NOMO-1 treated with DMSO at 0.1 percent for 48 hours (cell line): Measurements from ENCODE around the gene SMCHD1.
"Not testable (repeated sequence)": the region's sequence is repeated elsewhere in the genome, so short reads cannot be mapped to it uniquely, and the experiment has no call there.

Experiments
- DNase-seq: peaks from one replicate; lab custom pipeline; 2025; ENCODE audit not compliant: unreplicated experiment; lab: John Stamatoyannopoulos, UW

The SMCHD1 gene

DNA sequence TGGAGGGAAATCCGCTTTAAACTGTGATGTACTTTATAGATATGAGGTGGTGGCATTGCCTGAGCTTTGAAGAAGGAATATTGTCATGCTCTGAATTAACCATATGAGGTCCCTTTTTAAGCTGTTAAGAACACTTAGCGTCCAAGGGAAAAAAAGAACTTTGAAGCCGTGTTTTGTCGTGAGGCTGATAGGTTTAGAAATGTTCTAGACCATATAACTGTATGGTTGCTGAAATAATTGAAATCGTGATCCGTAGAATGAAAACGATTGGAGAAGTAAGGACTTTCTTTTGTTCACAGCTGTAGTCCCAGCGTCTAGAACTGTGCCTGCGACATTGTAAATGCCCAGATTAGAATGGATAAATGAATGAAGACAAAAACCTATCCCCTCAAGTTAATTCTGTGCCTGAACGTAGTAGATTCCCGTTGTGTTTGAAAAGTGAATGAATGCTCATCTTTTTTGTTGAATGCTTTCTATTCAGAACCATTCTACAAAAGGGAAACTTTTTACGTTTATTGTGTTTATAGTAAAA is 1.5 kb downstream of the SMCHD1 start:
- DNase-seq: peak; percentile 31

DNA sequence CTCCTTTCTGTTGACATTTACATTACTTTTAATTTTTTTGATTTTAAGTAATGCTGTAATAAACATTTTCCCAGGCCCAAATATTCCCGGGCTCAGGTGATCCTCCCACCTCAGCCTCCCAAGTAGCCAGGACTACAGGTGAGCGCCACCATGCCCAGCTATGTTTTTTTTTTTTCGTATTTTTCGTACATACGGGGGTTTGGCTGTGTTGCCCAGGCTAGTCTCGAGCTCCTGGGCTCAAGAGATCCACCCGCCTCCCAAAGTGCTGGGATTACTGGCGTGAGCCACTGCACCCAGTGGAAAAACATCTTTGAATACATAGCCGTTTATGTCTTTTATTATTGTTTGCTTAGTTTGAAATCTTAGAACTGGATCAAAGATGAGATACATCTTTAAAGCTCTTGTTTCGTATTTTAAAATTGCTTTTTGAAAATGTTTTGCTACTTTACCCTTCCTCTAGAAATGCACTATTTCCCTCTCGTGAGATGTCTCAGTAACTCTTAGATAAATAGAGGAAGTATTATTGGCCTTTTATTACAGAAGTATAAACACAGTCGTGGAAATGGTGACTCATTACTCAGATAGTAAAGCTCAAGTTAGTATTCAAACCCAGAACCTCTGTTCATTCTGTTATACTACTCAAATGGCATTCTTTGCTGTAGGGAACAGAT is 2.4 kb downstream of the SMCHD1 start:
- peak; percentile 91 for DNase-seq

GRCh38 chr18:2660849-2661248 is 5.3 kb downstream of the SMCHD1 start:
- DNase-seq: not testable (repeated sequence)

GRCh38 chr18:2662288-2662687 is 6.8 kb downstream of the SMCHD1 start:
- DNase-seq: not testable (repeated sequence)

- no peak for DNase-seq
Measured at GRCh38 chr18:2662990-2663389, 7.5 kb downstream of the SMCHD1 start.

- DNase-seq: no peak
Measured at GRCh38 chr18:2672410-2672809, 16.9 kb downstream of the SMCHD1 start.

- no peak for DNase-seq
Measured at GRCh38 chr18:2672872-2673271, 17.3 kb downstream of the SMCHD1 start.

- DNase-seq: not testable (repeated sequence)
Measured at GRCh38 chr18:2678933-2679332, 23.4 kb downstream of the SMCHD1 start.

DNA sequence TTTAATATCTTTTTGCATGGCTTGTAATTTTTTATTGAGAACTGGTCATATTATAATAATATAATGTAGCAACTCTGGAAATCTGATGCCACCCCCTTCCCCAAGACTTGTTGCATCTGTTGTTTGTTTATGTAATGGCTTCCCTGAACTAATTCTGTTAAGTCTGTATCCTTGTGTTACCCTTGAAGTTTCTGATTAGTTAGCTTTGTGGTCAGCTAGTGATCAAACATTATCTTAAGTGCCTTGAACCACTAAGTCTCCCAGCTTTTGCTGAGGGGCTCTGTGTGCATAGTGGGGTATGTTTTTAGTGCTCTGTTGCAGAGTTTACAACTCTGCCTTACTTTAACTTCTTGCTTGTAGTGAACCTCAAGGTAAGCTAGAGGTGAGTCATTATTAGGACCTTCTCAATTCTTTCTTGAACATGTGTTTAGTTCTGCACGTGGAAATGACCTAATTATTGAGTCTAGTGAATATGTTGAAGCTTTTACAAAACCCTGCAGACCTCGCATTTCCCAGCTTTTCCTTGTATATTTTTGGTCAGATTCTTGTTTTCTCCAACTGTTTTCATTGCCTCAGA is 24.8 kb downstream of the SMCHD1 start:
- no peak for DNase-seq

DNA sequence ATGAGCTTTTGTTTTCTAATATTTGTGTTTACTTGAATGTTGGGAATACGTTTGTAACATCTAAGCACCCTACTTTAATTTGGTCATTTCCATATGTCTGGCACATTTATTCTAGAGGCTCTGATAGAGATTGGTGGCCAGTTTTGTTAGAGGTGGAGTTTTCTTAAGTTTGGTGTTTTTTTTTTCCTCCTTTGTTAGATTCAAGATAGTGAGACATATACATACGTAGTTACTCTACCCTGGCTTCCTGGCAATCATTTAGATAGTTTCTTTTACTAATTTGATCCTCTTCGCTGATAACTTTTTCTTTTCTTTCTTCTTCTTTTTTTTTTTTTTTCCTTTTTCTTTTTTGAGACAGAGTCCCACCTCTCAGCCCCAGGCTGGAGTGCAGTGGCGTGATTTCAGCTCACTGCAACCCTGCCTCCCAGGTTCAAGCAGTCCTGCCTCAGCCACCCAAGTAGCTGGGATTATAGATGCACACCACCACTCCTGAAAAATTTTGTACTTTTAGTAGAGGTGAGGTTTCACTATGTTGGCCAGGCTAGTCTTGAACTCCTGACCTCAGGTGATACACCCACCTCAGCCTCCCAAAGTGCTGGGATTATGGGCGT is 26.6 kb downstream of the SMCHD1 start:
- no peak for DNase-seq

GRCh38 chr18:2683055-2683454 is 27.5 kb downstream of the SMCHD1 start:
- no peak for DNase-seq

DNA sequence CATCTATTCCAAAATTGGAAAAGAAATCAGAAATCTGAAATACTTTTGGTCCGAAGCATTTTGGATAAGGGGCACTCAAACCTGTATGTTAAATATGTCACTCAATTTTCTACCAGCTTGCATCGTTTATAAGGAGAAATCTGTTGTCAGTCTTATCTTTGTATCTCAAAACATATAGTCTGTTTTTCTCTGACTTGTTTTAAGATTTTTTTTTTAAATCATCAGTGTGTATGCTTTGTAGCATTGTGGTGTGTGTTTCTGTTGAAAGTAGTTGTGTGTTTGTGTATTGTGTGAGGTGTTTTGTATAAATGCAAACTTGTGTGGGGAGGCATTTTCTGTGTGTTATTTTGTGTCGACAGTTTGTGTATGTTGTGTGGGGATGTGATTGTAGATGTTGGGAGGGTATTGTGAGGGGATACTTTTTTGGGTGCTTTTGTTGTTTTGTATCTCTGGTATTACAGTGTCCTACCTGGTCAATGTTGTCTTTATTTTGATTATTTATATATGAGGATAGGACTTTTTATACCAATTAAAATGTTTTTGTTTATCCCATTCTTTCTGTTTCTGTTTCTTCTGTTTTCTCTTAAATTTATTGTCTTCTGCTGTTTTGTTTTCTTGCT is 30.9 kb downstream of the SMCHD1 start:
- DNase-seq: peak; percentile 5

DNA sequence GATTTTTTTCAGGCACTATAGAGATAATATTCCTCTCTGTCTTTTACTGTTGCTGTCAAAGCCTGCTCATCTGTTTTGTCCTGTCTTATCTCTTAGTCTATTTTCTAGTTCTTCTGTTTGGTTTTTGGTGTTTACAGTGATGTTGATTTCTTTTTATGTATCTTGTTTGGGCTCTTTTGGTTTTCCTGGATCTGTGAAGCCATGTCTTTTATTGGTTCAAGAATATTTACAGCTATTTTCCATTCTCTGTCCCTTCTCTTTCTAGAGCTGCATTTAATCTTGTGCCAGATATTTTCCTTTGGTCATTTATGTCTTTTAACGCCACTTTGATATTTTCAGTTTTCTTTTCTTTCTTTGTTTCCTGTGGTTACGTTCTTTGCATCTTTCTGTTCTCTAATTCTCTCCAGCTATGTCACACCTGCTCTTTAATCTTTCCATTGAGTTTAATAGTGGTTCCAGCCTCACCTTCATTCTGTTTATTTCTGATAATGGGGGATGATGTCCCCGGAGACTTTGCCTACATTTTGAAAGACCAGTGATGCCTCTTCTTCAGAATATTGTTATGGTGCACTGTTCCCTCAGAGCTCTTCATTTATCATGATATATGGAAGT is 32.0 kb downstream of the SMCHD1 start:
- DNase-seq: no peak

- no peak for DNase-seq
Measured at GRCh38 chr18:2692508-2692907, 37.0 kb downstream of the SMCHD1 start.

- no peak for DNase-seq
Measured at GRCh38 chr18:2697184-2697583, 41.7 kb downstream of the SMCHD1 start.

DNA sequence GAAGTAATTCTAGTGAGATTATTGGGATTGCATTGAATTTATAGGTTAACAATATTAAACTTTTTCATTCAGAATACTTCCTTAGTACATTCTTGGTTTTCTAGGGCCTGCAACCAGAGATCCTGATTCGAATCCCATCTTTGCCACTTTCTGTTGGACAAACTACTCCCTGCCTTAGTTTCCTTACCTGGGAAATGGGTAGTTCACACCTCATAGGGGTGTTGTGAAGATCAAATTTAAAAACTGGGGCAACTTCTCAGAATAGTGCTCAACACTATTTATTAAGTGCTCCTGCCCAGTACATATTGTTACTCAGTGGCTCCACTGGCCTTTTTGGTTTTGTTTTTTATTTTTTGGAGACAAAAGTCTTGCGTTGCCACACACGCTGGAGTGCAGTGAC is 43.5 kb downstream of the SMCHD1 start:
- no peak for DNase-seq

DNA sequence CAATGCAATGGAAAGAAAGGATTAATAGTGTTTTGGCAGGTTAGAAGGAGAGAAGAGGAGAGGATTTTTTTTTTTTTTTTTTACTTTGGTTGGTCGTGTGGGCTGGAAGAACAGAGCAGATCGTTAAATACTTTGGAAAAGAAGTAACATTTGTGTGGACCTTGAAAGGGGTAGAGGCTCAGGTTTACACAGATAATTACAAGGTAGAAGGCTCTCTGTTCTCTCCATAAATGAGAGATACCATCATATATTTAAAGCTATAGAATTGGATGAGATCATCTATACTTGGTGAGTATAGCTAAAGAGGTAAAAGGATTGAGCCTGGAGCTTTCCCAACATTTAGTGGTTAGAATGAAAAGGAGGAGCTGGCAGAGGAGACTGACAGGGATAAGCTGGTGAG is 49.0 kb downstream of the SMCHD1 start:
- DNase-seq: no peak

- DNase-seq: peak; percentile 37
Measured at GRCh38 chr18:2706903-2707302, 51.4 kb downstream of the SMCHD1 start.

GRCh38 chr18:2707551-2708168 is 52.1 kb downstream of the SMCHD1 start:
- DNase-seq: no peak

- DNase-seq: no peak
Measured at GRCh38 chr18:2709316-2709715, 53.8 kb downstream of the SMCHD1 start.

GRCh38 chr18:2714140-2714539 is 58.6 kb downstream of the SMCHD1 start:
- DNase-seq: no peak
